GM19099 (cell line): ENCODE data around the gene ZNF581.

Source experiments
- POLR2A ChIP-seq: IDR thresholded peaks from 3 replicates; pipeline ENCODE4 v1.6.1; 2011; ENCODE audit warnings: low read depth; ENCODE audit not compliant: insufficient read length; ENCODE audit errors: extremely low read depth

The ZNF581 gene

DNA sequence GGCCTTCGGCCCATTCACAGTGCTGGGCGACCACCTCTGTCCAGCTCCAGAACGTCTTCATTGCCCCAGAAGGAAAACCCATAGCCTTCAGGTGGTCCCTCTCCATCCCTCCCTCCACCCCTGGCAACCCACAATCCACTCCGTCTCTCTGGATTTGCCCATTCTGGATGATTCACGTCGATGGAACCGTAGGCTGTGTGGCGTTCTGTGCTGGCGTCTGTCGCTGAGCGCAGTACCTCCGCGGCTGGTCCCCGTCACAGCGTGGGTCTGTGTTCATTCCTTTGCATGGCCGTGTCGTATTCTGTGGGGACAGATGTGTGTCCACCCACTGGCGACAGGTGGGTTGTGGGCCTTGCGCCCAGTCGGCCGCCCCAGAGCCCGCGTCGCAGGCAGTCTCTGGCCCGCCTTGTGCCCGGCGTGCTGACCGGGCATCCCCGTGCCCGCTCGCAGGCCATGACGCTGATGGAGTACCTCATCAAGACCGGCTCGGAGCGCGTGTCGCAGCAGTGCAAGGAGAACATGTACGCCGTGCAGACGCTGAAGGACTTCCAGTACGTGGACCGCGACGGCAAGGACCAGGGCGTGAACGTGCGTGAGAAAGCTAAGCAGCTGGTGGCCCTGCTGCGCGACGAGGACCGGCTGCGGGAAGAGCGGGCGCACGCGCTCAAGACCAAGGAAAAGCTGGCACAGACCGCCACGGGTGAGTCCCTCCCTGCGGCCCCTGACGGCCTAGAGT lies 41.7 kb downstream of the ZNF581 start:
- no peak for TF ChIP-seq POLR2A

DNA sequence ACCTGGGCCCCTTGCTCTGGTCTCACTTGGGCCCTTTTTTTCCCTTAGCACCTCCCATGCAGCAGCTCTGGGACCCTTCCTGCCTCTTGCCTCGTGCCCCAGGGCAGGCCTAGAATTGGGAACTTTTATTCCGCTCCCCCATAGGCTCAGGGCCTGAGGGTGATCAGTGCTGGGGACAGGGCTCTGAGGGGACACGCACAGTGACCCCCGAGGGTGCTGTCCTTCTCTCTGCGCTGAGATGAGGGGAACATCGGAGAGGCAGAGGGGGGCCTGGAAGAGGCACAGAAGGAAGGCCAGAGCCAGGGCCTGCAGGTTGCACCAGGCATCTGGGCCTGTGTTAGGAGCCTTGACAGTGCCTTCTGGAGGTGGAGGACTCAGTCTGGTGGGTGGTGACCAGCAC lies 42.3 kb downstream of the ZNF581 start:
- TF ChIP-seq POLR2A, result no peak

DNA sequence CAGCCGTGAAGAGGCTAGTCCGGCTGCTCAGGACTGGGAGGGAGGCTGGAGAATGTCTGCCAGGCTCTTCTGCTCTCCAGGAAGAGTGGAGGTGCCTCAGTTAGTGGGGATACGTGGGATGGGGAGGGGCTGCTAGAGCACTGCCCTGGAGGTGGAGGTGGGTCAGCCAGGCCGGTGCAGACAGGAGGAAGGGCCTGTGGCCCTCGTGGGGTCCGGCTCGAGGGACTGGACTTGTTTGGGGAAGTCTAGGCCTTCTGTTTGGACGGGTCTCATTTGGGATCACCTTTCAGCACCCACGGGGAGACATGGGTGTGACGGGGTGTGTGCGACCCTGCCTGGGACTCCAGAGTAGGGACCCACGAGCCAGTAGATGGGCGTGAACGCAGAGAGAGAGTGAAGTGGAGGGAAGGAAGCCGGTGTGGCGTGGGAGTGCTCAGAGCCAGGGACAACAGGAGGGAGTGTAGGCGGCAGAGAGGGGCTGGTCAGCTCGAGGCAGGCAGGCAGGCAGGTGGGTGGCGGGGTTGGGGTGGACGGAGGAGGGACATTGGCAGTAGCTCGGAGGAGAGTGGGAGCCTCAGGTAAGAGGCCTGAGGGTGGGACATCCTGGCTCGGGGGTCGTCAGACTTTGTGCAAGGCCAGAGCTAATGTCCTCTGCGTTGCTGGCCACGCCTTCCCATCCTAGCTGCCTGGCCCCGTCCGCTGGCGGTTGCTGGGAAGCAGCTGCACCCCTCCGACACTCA lies 43.0 kb downstream of the ZNF581 start:
- no peak for TF ChIP-seq POLR2A

DNA sequence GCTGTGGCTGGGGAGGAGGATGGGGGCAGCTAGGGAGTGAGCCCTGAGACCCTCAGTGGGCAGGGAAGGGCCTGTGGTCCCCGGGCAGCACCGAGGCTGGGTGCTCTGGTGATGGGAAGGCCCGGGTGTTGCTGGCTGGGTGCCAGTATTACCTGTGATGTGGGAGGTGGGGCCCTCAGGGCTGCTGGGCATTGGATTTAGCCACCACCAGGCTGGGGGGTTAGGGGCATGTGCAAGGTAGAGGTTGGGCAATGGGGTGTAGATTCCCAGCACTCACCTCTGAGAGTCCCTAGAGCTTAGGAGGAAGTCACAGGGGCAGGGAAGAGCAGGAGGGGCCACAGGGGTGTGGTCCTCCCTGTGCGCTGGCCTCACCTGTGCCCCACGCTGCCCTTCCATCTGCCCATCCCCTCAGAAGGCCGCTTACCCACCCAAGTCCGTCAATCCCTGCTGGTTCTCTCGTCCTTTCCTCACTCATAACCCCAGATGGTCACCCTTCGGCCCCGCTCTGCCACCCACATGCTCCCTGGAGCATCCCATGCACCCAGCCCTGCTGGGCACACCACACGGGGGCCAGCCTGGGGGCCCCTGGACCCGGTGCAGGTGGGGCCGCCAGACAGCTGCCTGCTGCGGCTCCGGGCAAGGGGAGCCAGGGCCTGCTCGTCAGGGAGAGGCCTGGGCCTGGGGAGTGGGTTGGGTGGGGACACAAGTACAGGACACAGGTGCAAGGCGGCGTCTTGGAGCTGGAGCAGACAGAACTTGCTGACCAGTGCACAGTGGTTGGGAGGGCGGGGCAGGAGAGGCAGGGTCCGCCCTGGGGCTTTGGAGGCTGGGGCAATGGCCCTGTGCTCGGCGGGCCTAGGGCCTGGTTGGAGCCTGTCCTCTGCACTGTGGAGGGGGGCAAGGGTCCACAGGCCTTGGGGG lies 44.1 kb downstream of the ZNF581 start:
- TF ChIP-seq POLR2A, result no peak

DNA sequence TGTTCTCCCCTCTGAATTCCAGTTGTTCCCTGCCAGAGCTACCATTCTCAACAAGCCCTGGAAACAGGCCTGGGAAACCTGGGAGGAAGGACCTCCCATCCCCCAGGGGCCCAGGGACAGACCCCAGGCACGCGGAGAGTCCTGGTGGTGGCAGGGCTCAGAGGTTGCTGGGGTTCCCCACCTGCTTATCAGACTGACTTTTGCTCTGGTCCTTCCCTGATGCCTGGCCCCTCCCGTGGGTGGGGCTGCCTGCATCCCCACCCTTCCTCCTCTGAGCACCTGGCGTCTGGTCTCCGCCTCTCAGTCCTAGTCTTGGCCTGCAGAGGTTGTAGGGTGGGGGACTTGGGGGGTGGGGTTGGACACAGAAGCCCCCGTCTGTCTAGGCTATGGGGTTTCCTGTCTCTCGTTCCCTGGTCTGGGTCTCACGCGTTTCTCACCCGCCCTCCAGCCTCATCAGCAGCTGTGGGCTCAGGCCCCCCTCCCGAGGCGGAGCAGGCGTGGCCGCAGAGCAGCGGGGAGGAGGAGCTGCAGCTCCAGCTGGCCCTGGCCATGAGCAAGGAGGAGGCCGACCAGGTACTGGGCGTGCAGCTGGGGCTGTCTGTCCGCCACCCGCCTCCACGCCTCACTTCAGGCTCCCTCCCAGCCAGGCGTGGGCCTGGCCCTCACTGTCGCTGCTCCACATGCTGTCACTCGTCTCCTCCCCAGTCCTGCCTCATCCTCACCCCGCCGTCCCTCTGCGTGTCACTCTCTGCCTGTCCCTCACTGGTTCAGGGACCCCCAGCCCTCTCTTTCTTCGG lies 45.2 kb downstream of the ZNF581 start:
- no peak for TF ChIP-seq POLR2A

DNA sequence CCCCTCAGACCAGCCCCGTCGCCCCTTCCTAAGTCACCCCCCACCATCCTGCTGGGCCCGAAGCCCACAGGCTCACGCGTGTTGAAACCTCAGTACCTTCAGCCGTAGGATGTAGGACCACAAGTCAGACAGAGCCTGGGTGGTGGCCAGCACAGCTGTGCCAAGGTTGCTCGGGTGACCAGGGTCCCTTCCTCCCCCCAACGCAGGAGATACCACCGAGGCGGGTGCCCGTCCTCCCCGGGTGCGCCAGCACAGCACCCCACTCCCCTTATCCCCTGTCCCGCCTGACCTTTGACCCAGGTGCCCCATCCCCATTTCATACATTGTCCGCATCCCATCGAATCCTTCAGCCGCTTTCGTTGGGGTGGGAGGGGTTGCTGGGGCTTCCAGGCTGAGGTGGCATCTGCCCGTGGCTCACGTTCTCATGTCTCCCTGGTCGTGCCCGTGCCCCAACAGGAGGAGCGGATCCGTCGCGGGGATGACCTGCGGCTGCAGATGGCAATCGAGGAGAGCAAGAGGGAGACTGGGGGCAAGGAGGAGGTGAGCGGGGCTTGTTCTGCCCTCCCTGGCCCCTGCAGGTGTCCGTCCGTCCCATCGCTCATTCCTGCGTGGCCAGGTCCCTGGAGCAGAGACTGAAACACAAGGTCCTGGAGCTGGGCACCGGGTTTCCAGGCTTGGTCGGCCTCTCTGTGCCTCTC lies 46.1 kb downstream of the ZNF581 start:
- no peak for TF ChIP-seq POLR2A

DNA sequence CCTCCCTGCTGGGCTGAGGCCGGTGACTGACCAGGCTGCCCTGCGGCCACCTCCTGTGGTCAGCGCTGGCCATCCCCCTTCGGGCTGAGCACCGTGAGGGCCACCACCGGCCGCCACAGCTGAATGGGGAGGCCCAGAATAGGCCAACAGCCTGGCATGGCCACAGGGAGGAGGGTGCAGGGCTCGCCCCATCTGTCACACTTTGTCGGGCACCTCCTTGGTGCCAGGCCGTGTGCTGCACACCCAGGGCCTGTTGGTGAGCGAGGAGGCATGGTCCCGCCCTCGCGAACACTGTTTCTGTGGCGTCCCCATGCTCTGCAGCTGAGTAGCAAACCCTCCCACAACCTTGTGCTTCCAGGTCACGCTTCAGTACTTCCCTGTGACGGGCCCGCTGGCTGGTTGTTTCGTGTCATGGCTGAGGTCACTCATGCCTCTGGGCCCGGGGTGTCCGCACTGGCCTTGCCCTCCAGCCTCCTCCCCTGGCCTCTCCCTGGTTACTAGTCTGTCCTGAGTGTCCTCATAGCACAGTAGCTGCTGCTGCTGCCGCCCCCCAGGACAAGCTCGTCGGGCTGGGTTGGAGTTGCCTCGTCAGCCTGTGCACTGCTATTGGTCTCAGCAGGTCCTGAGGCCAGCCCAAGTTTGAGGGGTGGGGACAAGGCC lies 46.8 kb downstream of the ZNF581 start:
- no peak for TF ChIP-seq POLR2A

DNA sequence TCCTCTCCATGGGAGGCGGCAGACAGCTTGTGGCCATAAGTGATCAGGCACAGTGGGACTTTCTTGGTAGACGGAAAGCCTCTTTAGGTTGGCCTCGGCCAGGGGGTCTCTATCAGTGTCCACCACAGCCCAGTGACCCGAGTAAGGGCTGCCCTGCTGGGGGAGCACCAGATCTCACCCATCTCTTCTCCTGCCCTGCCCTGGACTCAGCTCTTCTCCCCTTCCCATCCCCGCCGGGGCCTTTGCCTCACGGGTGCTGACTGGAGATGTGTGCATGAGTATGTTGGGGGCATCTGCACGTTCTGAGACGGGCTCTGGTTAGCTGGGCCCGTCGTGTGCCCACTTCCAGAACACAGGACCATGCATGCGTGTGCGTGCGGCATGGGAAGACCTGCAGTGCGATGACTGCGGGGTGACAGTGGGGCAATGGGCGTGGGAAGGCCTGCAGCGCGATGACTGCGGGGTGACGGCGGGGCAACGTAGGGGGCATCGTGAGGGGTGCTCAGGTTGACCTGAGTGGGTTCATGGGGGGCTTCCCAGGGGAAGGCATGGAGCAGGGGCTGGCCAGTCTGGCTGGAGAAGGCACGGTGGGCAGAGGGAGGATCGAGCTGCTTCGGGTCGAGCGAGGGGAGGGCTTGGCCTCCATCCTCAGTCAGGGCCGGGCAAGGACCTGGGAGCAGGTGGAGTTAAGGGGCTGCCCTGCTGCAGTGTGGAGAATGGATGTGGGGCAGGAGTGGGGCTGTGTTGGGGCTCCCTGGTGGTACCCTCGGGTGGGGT lies 47.5 kb downstream of the ZNF581 start:
- TF ChIP-seq POLR2A, result no peak

DNA sequence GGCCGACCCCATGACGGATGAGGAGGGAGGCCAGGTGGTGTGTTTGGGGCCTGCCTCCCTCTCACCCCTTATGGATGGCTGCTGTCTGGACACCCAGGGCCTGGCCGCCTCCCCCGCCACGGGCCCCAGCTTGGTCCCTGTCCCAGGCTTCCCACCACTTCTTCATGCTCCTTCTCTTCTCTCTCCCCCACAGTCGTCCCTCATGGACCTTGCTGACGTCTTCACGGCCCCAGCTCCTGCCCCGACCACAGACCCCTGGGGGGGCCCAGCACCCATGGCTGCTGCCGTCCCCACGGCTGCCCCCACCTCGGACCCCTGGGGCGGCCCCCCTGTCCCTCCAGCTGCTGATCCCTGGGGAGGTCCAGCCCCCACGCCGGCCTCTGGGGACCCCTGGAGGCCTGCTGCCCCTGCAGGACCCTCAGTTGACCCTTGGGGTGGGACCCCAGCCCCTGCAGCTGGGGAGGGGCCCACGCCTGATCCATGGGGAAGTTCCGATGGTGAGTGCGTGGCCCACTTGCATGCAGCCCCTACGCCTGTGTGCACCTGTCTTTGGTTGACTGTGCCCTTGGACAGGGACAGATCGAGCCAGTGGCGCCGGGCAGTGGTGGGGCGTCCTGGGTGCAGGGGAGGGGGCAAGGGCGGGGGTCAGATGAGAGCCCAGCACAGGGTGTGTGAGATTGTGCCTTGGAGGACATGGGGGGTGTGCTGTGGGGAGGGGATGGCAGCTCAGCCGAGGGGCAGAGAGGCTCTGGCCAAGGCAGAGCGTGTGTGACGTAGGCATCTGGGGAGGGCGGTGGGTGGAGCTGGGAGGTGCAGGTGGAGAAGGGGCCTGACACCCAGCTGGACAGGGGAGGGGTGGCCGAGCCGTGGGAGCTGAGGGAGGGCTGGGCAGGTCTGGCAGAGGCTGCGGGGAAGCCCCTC lies 48.4 kb downstream of the ZNF581 start:
- TF ChIP-seq POLR2A, result no peak

DNA sequence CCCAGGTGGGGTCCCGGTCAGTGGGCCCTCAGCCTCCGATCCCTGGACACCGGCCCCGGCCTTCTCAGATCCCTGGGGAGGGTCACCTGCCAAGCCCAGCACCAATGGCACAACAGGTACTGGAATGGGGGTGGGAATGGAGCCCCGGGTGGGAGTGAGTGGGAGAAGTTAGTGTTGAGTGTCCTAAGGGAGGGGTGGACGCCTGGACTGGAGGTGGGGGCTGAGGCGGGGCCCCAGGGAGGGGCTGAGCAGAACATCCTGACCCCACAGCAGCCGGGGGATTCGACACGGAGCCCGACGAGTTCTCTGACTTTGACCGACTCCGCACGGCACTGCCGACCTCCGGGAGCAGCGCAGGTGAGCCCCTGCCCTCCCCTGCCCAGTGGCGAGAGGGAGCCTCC lies 49.2 kb downstream of the ZNF581 start:
- TF ChIP-seq POLR2A, result no peak

DNA sequence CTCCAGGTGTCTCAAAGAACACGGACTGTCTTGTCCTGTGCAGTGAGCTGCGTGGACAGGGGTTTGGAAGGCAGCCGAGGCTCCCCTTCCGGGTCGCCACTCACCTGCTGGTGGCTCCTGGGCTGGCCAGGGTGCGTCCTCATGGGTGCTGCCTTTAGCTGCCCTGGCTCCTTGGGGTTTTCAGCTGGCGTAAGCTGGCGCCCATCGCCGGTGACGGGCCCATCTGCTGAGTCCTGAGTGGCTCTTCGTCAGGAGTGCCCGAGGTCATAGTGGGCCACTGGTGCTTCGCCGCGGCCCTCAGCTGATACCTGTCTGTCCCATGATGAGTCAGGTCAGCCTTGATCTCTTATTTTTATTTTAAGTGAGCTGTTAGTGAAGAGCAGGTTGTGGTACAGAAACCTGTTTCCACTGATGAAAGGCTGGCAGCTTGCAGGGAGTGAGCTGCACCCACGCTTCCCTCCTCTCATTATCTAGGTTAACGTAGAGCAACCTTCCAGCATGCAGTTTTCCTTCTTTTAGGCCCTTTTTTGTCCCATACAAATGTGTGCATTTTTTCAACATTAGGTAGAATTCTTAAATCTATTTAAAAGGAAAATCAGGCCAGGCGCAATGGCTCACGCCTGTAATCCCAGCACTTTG lies 50.0 kb downstream of the ZNF581 start:
- no peak for TF ChIP-seq POLR2A
